ENCODE data around the gene STPG2.

- no peak for TF ChIP-seq CTCF (IDR thresholded peaks at IDR 0.05)
- TF ChIP-seq POLR2A (IDR thresholded peaks at IDR 0.05): no peak
These were observed 368.8 kb downstream of the STPG2 start for GRCh38 chr4:97774347-97774989.
